AG10803 (cell line): Measurements from ENCODE around the gene WFIKKN1.
A peak's percentile ranks its signal among the peaks of the same experiment; 100 is the strongest.

ENCODE experiments used
- DNase-seq: peaks from one replicate; pipeline ENCODE4 v3.0.0; 2010; ENCODE audit warnings: low read depth
- H3K4me3 ChIP-seq: 2 replicates; pipeline ENCODE4 v1.5.1; 2011; ENCODE audit warnings: mild to moderate bottlenecking, low read length, control low read depth
- TF ChIP-seq, protein P1 (sequence below): conservative IDR thresholded peaks from 2 replicates; pipeline ENCODE4 v1.5.1; 2011; ENCODE audit warnings: mild to moderate bottlenecking, low read length, control low read depth, inconsistent platforms

Gene WFIKKN1

DNA sequence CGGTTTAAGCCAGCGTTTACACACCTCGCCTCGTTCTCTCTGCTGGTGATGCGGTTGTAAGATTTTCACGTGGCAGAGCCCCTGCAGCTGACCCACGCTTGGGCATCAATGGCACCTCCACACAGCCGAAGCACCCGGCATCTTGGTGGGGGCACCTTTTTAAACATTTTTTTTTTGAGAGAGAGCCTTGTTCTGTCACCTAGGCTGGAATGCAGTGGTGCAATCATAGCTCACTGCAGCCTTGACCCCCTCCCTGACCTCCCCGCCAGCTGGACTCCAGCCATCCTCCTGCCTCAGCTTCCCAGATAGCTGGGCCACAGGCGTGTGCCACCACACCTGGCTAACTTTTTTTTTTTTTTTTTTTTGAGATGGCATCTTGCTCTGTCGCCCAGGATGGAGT lies 23.2 kb downstream of the WFIKKN1 start:
- DNase-seq: no peak
- no peak overlapping the region for H3K4me3 ChIP-seq
- TF ChIP-seq, protein P1, sequence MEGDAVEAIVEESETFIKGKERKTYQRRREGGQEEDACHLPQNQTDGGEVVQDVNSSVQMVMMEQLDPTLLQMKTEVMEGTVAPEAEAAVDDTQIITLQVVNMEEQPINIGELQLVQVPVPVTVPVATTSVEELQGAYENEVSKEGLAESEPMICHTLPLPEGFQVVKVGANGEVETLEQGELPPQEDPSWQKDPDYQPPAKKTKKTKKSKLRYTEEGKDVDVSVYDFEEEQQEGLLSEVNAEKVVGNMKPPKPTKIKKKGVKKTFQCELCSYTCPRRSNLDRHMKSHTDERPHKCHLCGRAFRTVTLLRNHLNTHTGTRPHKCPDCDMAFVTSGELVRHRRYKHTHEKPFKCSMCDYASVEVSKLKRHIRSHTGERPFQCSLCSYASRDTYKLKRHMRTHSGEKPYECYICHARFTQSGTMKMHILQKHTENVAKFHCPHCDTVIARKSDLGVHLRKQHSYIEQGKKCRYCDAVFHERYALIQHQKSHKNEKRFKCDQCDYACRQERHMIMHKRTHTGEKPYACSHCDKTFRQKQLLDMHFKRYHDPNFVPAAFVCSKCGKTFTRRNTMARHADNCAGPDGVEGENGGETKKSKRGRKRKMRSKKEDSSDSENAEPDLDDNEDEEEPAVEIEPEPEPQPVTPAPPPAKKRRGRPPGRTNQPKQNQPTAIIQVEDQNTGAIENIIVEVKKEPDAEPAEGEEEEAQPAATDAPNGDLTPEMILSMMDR: no peak

DNA sequence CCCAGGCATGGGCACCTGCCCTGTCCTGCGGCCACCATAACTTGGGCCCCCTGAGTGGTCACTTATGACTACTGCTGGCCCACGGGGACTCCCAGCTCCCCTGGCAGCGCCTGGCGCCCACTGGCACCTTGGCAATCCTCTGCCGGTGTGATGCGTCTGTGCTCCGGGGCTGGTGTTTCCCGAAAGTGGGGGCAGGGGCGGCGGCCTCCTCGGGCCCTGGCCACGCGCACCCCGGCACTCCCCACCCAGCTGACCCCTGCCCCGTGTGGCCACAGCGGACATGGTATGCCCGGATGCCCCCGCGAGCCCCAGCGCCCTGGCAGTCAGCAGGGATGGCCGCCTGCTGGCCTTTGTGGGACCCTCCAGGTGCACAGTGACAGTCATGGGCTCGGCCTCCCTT lies 26.7 kb downstream of the WFIKKN1 start:
- TF ChIP-seq, protein P1: no peak
- no peak for DNase-seq
- H3K4me3 ChIP-seq: no peak overlapping the region

DNA sequence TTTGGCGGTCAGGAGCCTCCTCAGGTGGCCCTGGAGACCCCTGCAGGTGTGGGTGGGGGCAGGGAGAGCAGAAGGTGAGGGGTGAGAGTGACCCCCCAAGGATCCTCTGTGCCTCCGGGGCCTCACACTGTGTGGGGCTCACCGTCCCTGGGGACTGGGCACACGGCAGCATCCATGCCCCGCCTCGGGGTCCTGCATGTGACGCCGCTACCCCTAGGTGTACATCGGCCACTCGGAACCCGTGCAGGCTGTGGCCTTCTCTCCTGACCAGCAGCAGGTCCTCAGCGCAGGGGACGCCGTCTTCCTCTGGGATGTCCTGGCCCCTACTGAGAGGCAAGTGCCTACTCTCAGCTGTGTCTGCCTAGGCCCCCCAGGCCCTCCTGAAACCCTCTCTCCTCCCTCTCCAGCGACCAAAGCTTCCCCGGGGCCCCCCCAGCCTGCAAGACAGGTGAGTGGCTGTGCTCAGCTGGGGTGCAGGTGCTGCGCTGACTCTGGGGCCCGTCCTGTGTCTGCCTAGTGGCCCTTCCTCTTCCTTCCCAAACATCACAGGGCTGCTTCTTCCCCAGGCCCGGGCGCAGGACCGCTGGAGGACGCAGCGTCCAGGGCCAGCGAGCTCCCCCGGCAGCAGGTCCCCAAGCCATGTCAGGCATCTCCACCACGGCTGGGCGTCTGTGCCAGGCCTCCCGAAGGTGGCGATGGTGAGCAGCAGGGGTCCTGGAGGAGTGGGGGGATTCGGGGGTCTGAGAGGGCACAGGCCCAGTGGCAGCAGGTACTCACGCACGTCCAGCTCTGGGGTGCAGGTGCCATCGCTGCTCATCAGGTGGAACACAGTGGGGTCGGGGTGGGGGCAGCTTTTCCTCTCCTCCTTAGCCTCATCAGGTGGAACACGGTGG lies 28.1 kb downstream of the WFIKKN1 start:
- TF ChIP-seq, protein P1: no peak
- DNase-seq: no peak
- H3K4me3 ChIP-seq: no peak overlapping the region

- TF ChIP-seq, protein P1: no peak
- no peak overlapping the region for H3K4me3 ChIP-seq
- no peak for DNase-seq
Observed at GRCh38 chr16:659618-660017, 28.8 kb downstream of the WFIKKN1 start.

DNA sequence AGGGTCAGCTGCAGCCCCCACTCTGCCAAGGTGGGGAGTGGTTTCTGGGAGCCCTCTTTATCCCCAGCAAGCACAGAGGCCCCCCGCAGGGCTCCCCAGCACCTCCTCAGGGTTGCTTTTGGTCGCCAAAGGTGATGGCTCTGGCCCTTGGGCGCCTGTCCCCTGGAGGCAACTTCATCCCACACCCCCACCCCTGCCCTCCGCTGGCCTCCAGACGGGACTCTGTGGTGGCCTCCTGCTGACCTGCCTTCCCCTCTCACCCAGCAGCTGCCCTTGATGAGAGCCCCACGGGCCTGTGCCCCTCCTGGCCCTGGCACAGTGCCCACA lies 29.3 kb downstream of the WFIKKN1 start:
- TF ChIP-seq, protein P1: no peak
- H3K4me3 ChIP-seq: no peak overlapping the region
- no peak for DNase-seq

- TF ChIP-seq, protein P1: peak; percentile 52
- H3K4me3 ChIP-seq: no peak overlapping the region
- DNase-seq: peak; percentile 83
Observed at GRCh38 chr16:660459-661183, 29.8 kb downstream of the WFIKKN1 start.

- TF ChIP-seq, protein P1: no peak
- DNase-seq: no peak
- no peak overlapping the region for H3K4me3 ChIP-seq
Observed at GRCh38 chr16:661184-661821, 30.5 kb downstream of the WFIKKN1 start.
